B cell (primary cell): ENCODE results near the gene MT1G.

Source experiments
- CTCF ChIP-seq: fragments of 200-600 bp; IDR thresholded peaks from one replicate; pipeline ENCODE4 v1.8.0; 2022; ENCODE audit warnings: antibody characterized with exemption, mild to moderate bottlenecking
- EZH2 ChIP-seq: IDR thresholded peaks from 2 replicates; pipeline ENCODE4 v1.6.1; 2012; ENCODE audit warnings: borderline replicate concordance, low read depth, mild to moderate bottlenecking, moderate library complexity, low read length; ENCODE audit not compliant: insufficient read depth, poor library complexity, severe bottlenecking

- TF ChIP-seq CTCF: no peak
- TF ChIP-seq EZH2: no peak
Observed at GRCh38 chr16:56669005-56669839, 1.4 kb upstream of the MT1G start, which contains the start of gene MT1H.
